Gastroesophageal sphincter (tissue), 4 donors: Measurements from ENCODE around the gene HNRNPA3. TPM values are rescaled to one million over a fixed set of nuclear protein-coding genes. Genes with fewer than 3 reads are reported as not detected.
A peak's percentile ranks its signal among the peaks of the same experiment; 100 is the strongest.

ENCODE experiments used
- ATAC-seq: fragments of 150-250 bp; one replicate; pipeline ENCODE4 v1.9.1; 2016; ENCODE audit warnings: mild to moderate bottlenecking, moderate library complexity
- H3K27ac ChIP-seq, 4 donors: fragments of 200-600 bp; sonication (generic) in 3 of 4; 1 replicate in 3 of 4; 2 replicates in 1 of 4; pipeline ENCODE4 v1.5.1; 2016 to 2019
- H3K27me3 ChIP-seq: fragments of 200-600 bp; sonication (generic); one replicate; pipeline ENCODE4 v1.5.1; 2019
- H3K36me3 ChIP-seq, 2 donors: fragments of 200-600 bp; sonication (generic); one replicate each; pipeline ENCODE4 v1.5.1; 2019; ENCODE audit warnings: control low read depth in 1 of 2
- H3K4me1 ChIP-seq, 3 donors: fragments of 200-600 bp; sonication (generic); 1 replicate in 2 of 3; 2 replicates in 1 of 3; pipeline ENCODE4 v1.5.1; 2016 to 2019; ENCODE audit warnings: control low read depth in 2 of 3
- H3K4me3 ChIP-seq, 2 donors: fragments of 200-600 bp; sonication (generic); one replicate each; pipeline ENCODE4 v1.5.1; 2019; ENCODE audit warnings: mild to moderate bottlenecking in 1 of 2, moderate library complexity in 1 of 2
- H3K9me3 ChIP-seq, 3 donors: fragments of 200-600 bp; sonication (generic); one replicate each; pipeline ENCODE4 v1.5.1; 2017 to 2019; ENCODE audit warnings: control low read depth in 2 of 3
- EP300 ChIP-seq: sonication (generic); formaldehyde crosslinking; IDR thresholded peaks from one replicate; pipeline ENCODE4 v1.6.1; 2017; ENCODE audit warnings: antibody characterized with exemption, mild to moderate bottlenecking
- POLR2A ChIP-seq, 2 donors: fragments of 450-650 bp; IDR thresholded peaks; one replicate each; pipeline ENCODE4 v1.6.1; 2017; ENCODE audit warnings: antibody characterized with exemption in 2 of 2, mild to moderate bottlenecking in 2 of 2, moderate library complexity in 1 of 2
- POLR2AphosphoS5 ChIP-seq: sonication (generic); formaldehyde crosslinking; IDR thresholded peaks from one replicate; pipeline ENCODE4 v1.6.1; 2017; ENCODE audit warnings: antibody characterized with exemption
- WGBS, 2 donors: methylation state at CpG; one replicate each; pipeline ENCODE4 v1.1.5; 2018; ENCODE audit warnings: low coverage in 1 of 2; 5-methylcytosine and 5-hydroxymethylcytosine counted together
- total RNA-seq, 4 donors: library from RNA; depleted of rRNA; stranded (reverse); fragments of >200 nt; gene quantifications; one replicate each; pipeline ENCODE4 v1.1.0, GENCODE V29; 2016
- TF ChIP-seq, protein P1 (sequence below), 4 experiments: fragments of 200-600 bp in 2 of 4; fragments of 450-650 bp in 2 of 4; sonication (generic) in 1 of 4; IDR thresholded peaks; one replicate each; pipeline ENCODE4 v1.5.1; 2017 to 2019; ENCODE audit warnings: antibody characterized with exemption in 4 of 4, mild to moderate bottlenecking in 2 of 4, moderate library complexity in 2 of 4

HNRNPA3 gene
- total RNA-seq, 4 donors from 2014 or later: 58.4 to 87.8 (median 73.1) TPM

GRCh38 chr2:177165721-177166711 is 46.6 kb upstream of the HNRNPA3 start:
- Histone ChIP-seq H3K36me3 (no peaks in the 10 kb centered on the region), H3K27ac (peak overlapping the region; percentile 74 to 91 (median 83)), H3K4me3 (peak overlapping the region; percentile 39 to 59), H3K27me3 (no peaks in the 10 kb centered on the region), H3K9me3 (no peaks in the 10 kb centered on the region), H3K4me1 (peaks cover 3 to 43% (median 5%) of the 10 kb centered on the region in 3 donors)
- ATAC-seq: no peak
- no peak for TF ChIP-seq POLR2AphosphoS5
- TF ChIP-seq POLR2A (IDR thresholded peaks at IDR 0.05): no peak
- TF ChIP-seq EP300: no peak
- TF ChIP-seq, protein P1, sequence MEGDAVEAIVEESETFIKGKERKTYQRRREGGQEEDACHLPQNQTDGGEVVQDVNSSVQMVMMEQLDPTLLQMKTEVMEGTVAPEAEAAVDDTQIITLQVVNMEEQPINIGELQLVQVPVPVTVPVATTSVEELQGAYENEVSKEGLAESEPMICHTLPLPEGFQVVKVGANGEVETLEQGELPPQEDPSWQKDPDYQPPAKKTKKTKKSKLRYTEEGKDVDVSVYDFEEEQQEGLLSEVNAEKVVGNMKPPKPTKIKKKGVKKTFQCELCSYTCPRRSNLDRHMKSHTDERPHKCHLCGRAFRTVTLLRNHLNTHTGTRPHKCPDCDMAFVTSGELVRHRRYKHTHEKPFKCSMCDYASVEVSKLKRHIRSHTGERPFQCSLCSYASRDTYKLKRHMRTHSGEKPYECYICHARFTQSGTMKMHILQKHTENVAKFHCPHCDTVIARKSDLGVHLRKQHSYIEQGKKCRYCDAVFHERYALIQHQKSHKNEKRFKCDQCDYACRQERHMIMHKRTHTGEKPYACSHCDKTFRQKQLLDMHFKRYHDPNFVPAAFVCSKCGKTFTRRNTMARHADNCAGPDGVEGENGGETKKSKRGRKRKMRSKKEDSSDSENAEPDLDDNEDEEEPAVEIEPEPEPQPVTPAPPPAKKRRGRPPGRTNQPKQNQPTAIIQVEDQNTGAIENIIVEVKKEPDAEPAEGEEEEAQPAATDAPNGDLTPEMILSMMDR (IDR thresholded peaks at IDR 0.05): no peak
- WGBS, 2 donors: 61 to 71% methylated on average over 8 of the region's 8 CpGs

GRCh38 chr2:177169810-177170514 is 42.6 kb upstream of the HNRNPA3 start:
- Histone ChIP-seq H3K9me3 (no peaks in the 10 kb centered on the region), H3K27me3 (no peaks in the 10 kb centered on the region), H3K4me1 (peaks cover 3 to 30% (median 5%) of the 10 kb centered on the region in 3 donors), H3K4me3 (no peak overlapping the region), H3K27ac (no peak overlapping the region), H3K36me3 (no peaks in the 10 kb centered on the region)
- ATAC-seq: no peak
- TF ChIP-seq POLR2A (IDR thresholded peaks at IDR 0.05) (no peak), EP300 (no peak), POLR2AphosphoS5 (no peak)
- TF ChIP-seq, protein P1 (IDR thresholded peaks at IDR 0.05): no peak
- WGBS, 2 donors: 76 to 96% methylated on average over 4 to 7 of the region's 7 CpGs

DNA sequence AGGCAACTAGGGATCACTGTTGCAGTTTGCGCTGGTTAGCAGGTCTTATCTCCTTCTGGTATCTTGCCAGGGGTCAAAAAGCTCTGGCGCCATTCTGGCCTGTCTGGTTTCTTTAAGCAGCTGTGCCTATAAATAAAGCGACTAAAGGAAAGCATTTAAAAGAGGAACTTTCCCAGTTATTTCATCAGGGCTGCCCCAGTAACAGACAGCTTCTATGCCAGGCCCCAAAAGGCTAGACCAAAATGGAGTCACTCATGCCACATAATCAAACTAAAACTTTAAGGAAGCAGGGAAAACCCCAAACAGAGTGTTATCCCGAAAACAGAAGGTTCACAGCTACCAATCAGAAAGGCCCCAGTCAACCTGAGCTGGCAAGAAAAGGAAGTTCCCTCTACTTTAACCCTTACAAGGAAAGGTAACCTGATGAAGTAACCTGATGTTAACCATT is 41.2 kb upstream of the HNRNPA3 start:
- peaks cover 0 to 15% (median 0%) of the 10 kb centered on the region in 3 donors for H3K4me1 ChIP-seq
- no peak overlapping the region for H3K4me3 ChIP-seq
- H3K27ac ChIP-seq: no peak overlapping the region
- TF ChIP-seq POLR2A (IDR thresholded peaks at IDR 0.05) (no peak), POLR2AphosphoS5 (no peak), EP300 (no peak)
- TF ChIP-seq, protein P1 (IDR thresholded peaks at IDR 0.05): no peak
- H3K27me3 ChIP-seq: no peaks in the 10 kb centered on the region
- no peaks in the 10 kb centered on the region for H3K9me3 ChIP-seq
- no peaks in the 10 kb centered on the region for H3K36me3 ChIP-seq
- ATAC-seq: no peak
- 45 to 55% methylated on average over 2 to 4 of the region's 4 CpGs for WGBS, 2 donors

- H3K9me3 ChIP-seq: no peaks in the 10 kb centered on the region
- H3K27me3 ChIP-seq: no peaks in the 10 kb centered on the region
- ATAC-seq: no peak
Observed at GRCh38 chr2:177172034-177172880, 40.3 kb upstream of the HNRNPA3 start.

More at GRCh38 chr2:177172034-177172880, 40.3 kb upstream of the HNRNPA3 start:
- H3K36me3 ChIP-seq: no peaks in the 10 kb centered on the region
- peaks cover 0 to 13% (median 0%) of the 10 kb centered on the region in 3 donors for H3K4me1 ChIP-seq
- no peak overlapping the region for H3K4me3 ChIP-seq
- TF ChIP-seq, protein P1 (IDR thresholded peaks at IDR 0.05): no peak
- TF ChIP-seq POLR2AphosphoS5: no peak
- TF ChIP-seq EP300: no peak
- TF ChIP-seq POLR2A (IDR thresholded peaks at IDR 0.05): no peak
- H3K27ac ChIP-seq: no peak overlapping the region
